ENCODE results near the gene CYTIP. TPM values are rescaled to one million over a fixed set of nuclear protein-coding genes. Genes with fewer than 3 reads are reported as not detected.
"Not testable (repeated sequence)": the region's sequence is repeated elsewhere in the genome, so short reads cannot be mapped to it uniquely, and the experiment has no call there.

CYTIP gene
- total and polyA plus RNA-seq, 7 experiments from 2014 or later: 170 to 406 (median 322) TPM

GRCh38 chr2:157414050-157414449 is 29.8 kb downstream of the CYTIP start:
- Mint-ChIP-seq H3K4me3 (peak overlapping the region; percentile 45 to 85 (median 70)), H3K4me1 (peaks cover 60 to 97% (median 90%) of the 10 kb centered on the region in 7 donors), H3K9me3 (peaks cover 0 to 13% (median 5%) of the 10 kb centered on the region in 11 donors), H3K27ac (peak overlapping the region; percentile 92 to 98 (median 95)), H3K36me3 (peaks cover 19 to 81% (median 72%) of the 10 kb centered on the region in 5 donors), H3K27me3 (no peaks in the 10 kb centered on the region)
- peak overlapping the region; percentile 86 for H3K27ac ChIP-seq (ENCODE audit: low read depth, low read length)
- ChIA-PET POLR2A (interaction anchor here (0.8 to 18.5 kb wide), 6 partner anchors 11 to 83 kb away, joined by 4 to 810 read pairs (median 44); partner anchors contain the start of genes CYTIP and ERMN), CTCF (interaction anchor here (0.8 to 2.5 kb wide), 9 partner anchors 8 to 83 kb away, joined by 3 to 9 read pairs (median 3); partner anchors contain the start of gene CYTIP)
- intact Hi-C loops (cut with micrococcal nuclease): loop anchor here (1.0 to 5.0 kb wide), 2 partner anchors 78 to 213 kb away; partner anchors contain the start of gene ACVR1C (in 1 of the 2)
- H3K36me3 ChIP-seq (ENCODE audit: control insufficient read depth in 2 of 3, insufficient read depth in 3 of 3, low read length in 3 of 3): peaks cover 32 to 40% (median 33%) of the 10 kb centered on the region in 3 experiments
- H3K4me3 ChIP-seq (ENCODE audit: low read length): peak overlapping the region; percentile 22
- ATAC-seq (no peak), DNase-seq (no peak)
- peaks cover 0 to 4% (median 0%) of the 10 kb centered on the region in 3 experiments for H3K9me3 ChIP-seq (ENCODE audit: control insufficient read depth in 2 of 3, low read length in 3 of 3)
- peaks cover 82 to 88% of the 10 kb centered on the region in 2 donors for H3K4me1 ChIP-seq (ENCODE audit: control insufficient read depth in 2 of 2, insufficient read depth in 2 of 2, low read length in 2 of 2)
- no peaks in the 10 kb centered on the region for H3K27me3 ChIP-seq (ENCODE audit: control insufficient read depth in 2 of 2, insufficient read depth in 2 of 2, low read length in 2 of 2)

GRCh38 chr2:157413326-157414035 is 30.4 kb downstream of the CYTIP start:
- Mint-ChIP-seq H3K4me3 (peak overlapping the region; percentile 45 to 85 (median 68)), H3K27me3 (no peaks in the 10 kb centered on the region), H3K4me1 (peaks cover 58 to 97% (median 93%) of the 10 kb centered on the region in 7 donors), H3K9me3 (peaks cover 0 to 13% (median 5%) of the 10 kb centered on the region in 11 donors), H3K36me3 (peaks cover 19 to 80% (median 72%) of the 10 kb centered on the region in 5 donors), H3K27ac (peak overlapping the region; percentile 92 to 98 (median 95))
- H3K4me1 ChIP-seq (ENCODE audit: control insufficient read depth in 2 of 2, insufficient read depth in 2 of 2, low read length in 2 of 2): peaks cover 84 to 89% of the 10 kb centered on the region in 2 donors
- peak in 7 of 9 donors; percentile 71 to 94 (median 88) for DNase-seq
- peaks cover 0 to 4% (median 0%) of the 10 kb centered on the region in 3 experiments for H3K9me3 ChIP-seq (ENCODE audit: control insufficient read depth in 2 of 3, low read length in 3 of 3)
- peaks cover 32 to 37% (median 33%) of the 10 kb centered on the region in 3 experiments for H3K36me3 ChIP-seq (ENCODE audit: control insufficient read depth in 2 of 3, insufficient read depth in 3 of 3, low read length in 3 of 3)
- ATAC-seq: peak; percentile 86
- peak overlapping the region; percentile 86 for H3K27ac ChIP-seq (ENCODE audit: low read depth, low read length)
- no peaks in the 10 kb centered on the region for H3K27me3 ChIP-seq (ENCODE audit: control insufficient read depth in 2 of 2, insufficient read depth in 2 of 2, low read length in 2 of 2)
- peak overlapping the region; percentile 22 for H3K4me3 ChIP-seq (ENCODE audit: low read length)
- CTCF ChIA-PET: interaction anchor here (0.7 to 1.6 kb wide), 9 partner anchors 10 to 86 kb away, joined by 3 to 8 read pairs (median 3); partner anchors contain the start of gene CYTIP
- intact Hi-C loops (cut with micrococcal nuclease): loop anchor here (1.0 to 5.0 kb wide), 9 partner anchors 9 to 214 kb away; partner anchors contain the start of gene ACVR1C (in 1 of the 2)
- POLR2A ChIA-PET: interaction anchor here (0.6 to 18.5 kb wide), 10 partner anchors 10 to 183 kb away, joined by 3 to 810 read pairs (median 4); partner anchors contain the start of genes CYTIP and ERMN

- POLR2A ChIA-PET: interaction anchor here (0.5 to 18.5 kb wide), 8 partner anchors 8 to 465 kb away, joined by 3 to 810 read pairs (median 14); partner anchors contain the start of genes ACVR1, CYTIP and ERMN
- peak overlapping the region in 9 of 10 donors; percentile 30 to 85 (median 53) for H3K4me3 Mint-ChIP-seq
- H3K36me3 Mint-ChIP-seq: peaks cover 11 to 70% (median 63%) of the 10 kb centered on the region in 5 donors
- Histone ChIP-seq H3K4me3 (ENCODE audit: low read length) (peak overlapping the region; percentile 7), H3K4me1 (ENCODE audit: control insufficient read depth in 2 of 2, insufficient read depth in 2 of 2, low read length in 2 of 2) (peaks cover 73 to 86% of the 10 kb centered on the region in 2 donors), H3K27me3 (ENCODE audit: control insufficient read depth in 2 of 2, insufficient read depth in 2 of 2, low read length in 2 of 2) (no peaks in the 10 kb centered on the region), H3K9me3 (ENCODE audit: control insufficient read depth in 2 of 3, low read length in 3 of 3) (peaks cover 0 to 4% (median 0%) of the 10 kb centered on the region in 3 experiments), H3K36me3 (ENCODE audit: control insufficient read depth in 2 of 3, insufficient read depth in 3 of 3, low read length in 3 of 3) (peaks cover 22 to 26% (median 25%) of the 10 kb centered on the region in 3 experiments), H3K27ac (ENCODE audit: low read depth, low read length) (peak overlapping the region; percentile 59)
- CTCF ChIA-PET: interaction anchor here (0.8 to 1.5 kb wide), 5 partner anchors 42 to 110 kb away, joined by 3 to 4 read pairs (median 3); no protein-coding TSS in a partner anchor
- peaks cover 0 to 13% (median 5%) of the 10 kb centered on the region in 11 donors for H3K9me3 Mint-ChIP-seq
- H3K4me1 Mint-ChIP-seq: peaks cover 51 to 90% (median 86%) of the 10 kb centered on the region in 7 donors
- ATAC-seq (no peak), DNase-seq (no peak)
- intact Hi-C loops (cut with micrococcal nuclease): loop anchor here in 1 of 2 donors (5.0 kb wide), 1 partner anchor 216 kb away; the partner anchor contains the start of gene ACVR1C
- no peaks in the 10 kb centered on the region for H3K27me3 Mint-ChIP-seq
- peak overlapping the region; percentile 58 to 97 (median 93) for H3K27ac Mint-ChIP-seq
Measured at GRCh38 chr2:157411624-157412336, 32.1 kb downstream of the CYTIP start.

- H3K4me3 ChIP-seq (ENCODE audit: low read length); H3K27me3 ChIP-seq (ENCODE audit: control insufficient read depth in 2 of 2, insufficient read depth in 2 of 2, low read length in 2 of 2); H3K36me3 ChIP-seq (ENCODE audit: control insufficient read depth in 2 of 3, insufficient read depth in 3 of 3, low read length in 3 of 3); H3K27me3 Mint-ChIP-seq; DNase-seq; ATAC-seq: not testable (repeated sequence)
- Mint-ChIP-seq H3K9me3 (peaks cover 10 to 47% (median 35%) of the 10 kb centered on the region in 11 donors), H3K36me3 (peaks cover 25 to 67% (median 37%) of the 10 kb centered on the region in 5 donors), H3K4me3 (peak overlapping the region in 8 of 10 donors; percentile 29 to 77 (median 54)), H3K27ac (peak overlapping the region; percentile 76 to 97 (median 96)), H3K4me1 (peaks cover 36 to 88% (median 83%) of the 10 kb centered on the region in 7 donors)
- CTCF ChIA-PET: interaction anchor here (1.2 to 1.8 kb wide), 3 partner anchors 26 to 78 kb away, joined by 3 to 5 read pairs (median 4); no protein-coding TSS in a partner anchor
- Histone ChIP-seq H3K27ac (ENCODE audit: low read depth, low read length) (peak overlapping the region; percentile 51), H3K4me1 (ENCODE audit: control insufficient read depth in 2 of 2, insufficient read depth in 2 of 2, low read length in 2 of 2) (peaks cover 35 to 65% of the 10 kb centered on the region in 2 donors), H3K9me3 (ENCODE audit: control insufficient read depth in 2 of 3, low read length in 3 of 3) (peaks cover 0 to 21% (median 7%) of the 10 kb centered on the region in 3 experiments)
- intact Hi-C loops (cut with micrococcal nuclease): loop anchor here (2.0 to 10.0 kb wide), 6 partner anchors 13 to 1071 kb away; partner anchors contain the start of genes ACVR1C (in 1 of the 2), CCDC148 (in 1 of the 2), NR4A2 (in 1 of the 2) and PKP4 (in 1 of the 2)
- POLR2A ChIA-PET: interaction anchor here (0.8 to 18.5 kb wide), 7 partner anchors 8 to 75 kb away, joined by 3 to 810 read pairs (median 5); partner anchors contain the start of gene CYTIP
Measured at GRCh38 chr2:157405398-157405797, 38.5 kb downstream of the CYTIP start.

- Mint-ChIP-seq H3K4me1 (peaks cover 31 to 82% (median 77%) of the 10 kb centered on the region in 7 donors), H3K36me3 (peaks cover 28 to 72% (median 37%) of the 10 kb centered on the region in 5 donors), H3K27ac (peak overlapping the region; percentile 91 to 100 (median 99)), H3K27me3 (no peaks in the 10 kb centered on the region), H3K9me3 (peaks cover 9 to 58% (median 42%) of the 10 kb centered on the region in 11 donors), H3K4me3 (peak overlapping the region; percentile 8 to 83 (median 74))
- Histone ChIP-seq H3K9me3 (ENCODE audit: control insufficient read depth in 2 of 3, low read length in 3 of 3) (peaks cover 0 to 18% (median 7%) of the 10 kb centered on the region in 3 experiments), H3K4me3 (ENCODE audit: low read length) (peak overlapping the region; percentile 7), H3K36me3 (ENCODE audit: control insufficient read depth in 2 of 3, insufficient read depth in 3 of 3, low read length in 3 of 3) (no peaks in the 10 kb centered on the region), H3K27me3 (ENCODE audit: control insufficient read depth in 2 of 2, insufficient read depth in 2 of 2, low read length in 2 of 2) (no peaks in the 10 kb centered on the region), H3K27ac (ENCODE audit: low read depth, low read length) (peak overlapping the region; percentile 75), H3K4me1 (ENCODE audit: control insufficient read depth in 2 of 2, insufficient read depth in 2 of 2, low read length in 2 of 2) (peaks cover 33 to 55% of the 10 kb centered on the region in 2 donors)
- POLR2A ChIA-PET: interaction anchor here (0.6 to 18.5 kb wide), 22 partner anchors 9 to 82 kb away, joined by 3 to 810 read pairs (median 5); partner anchors contain the start of gene CYTIP
- CTCF ChIA-PET: interaction anchor here (0.8 to 3.2 kb wide), 13 partner anchors 9 to 77 kb away, joined by 3 to 19 read pairs (median 5); partner anchors contain the start of gene CYTIP
- intact Hi-C loops (cut with micrococcal nuclease): loop anchor here (1.0 to 10.0 kb wide), 13 partner anchors 8 to 1070 kb away; partner anchors contain the start of genes ACVR1 (in 1 of the 2), CCDC148 (in 1 of the 2), CYTIP (in 1 of the 2) and NR4A2 (in 1 of the 2)
- peak; percentile 98 for ATAC-seq
- peak in 8 of 9 donors; percentile 44 to 92 (median 88) for DNase-seq
Measured at GRCh38 chr2:157404363-157404762, 39.5 kb downstream of the CYTIP start.

Data from naive thymus-derived CD4-positive, alpha-beta T cell (primary cell).